ENCODE data around the gene URB2.

- TF ChIP-seq CTCF (IDR thresholded peaks at IDR 0.05; ENCODE audit: extremely low read depth in 1 of 2, insufficient read depth in 1 of 2, low read depth in 1 of 2, low read length in 2 of 2) (no peak), POLR2AphosphoS5 (IDR thresholded peaks at IDR 0.05; ENCODE audit: insufficient read depth, low read depth, low read length) (no peak), EZH2 (IDR thresholded peaks at IDR 0.05; ENCODE audit: borderline replicate concordance, low read depth, low read length, severe bottlenecking) (no peak), MYC (IDR thresholded peaks at IDR 0.05; ENCODE audit: low read depth, low read length) (no peak), POLR2A (IDR thresholded peaks at IDR 0.05; ENCODE audit: low read depth, low read length) (no peak), MAX (IDR thresholded peaks at IDR 0.05; ENCODE audit: insufficient read depth, insufficient read length) (no peak), JUN (IDR thresholded peaks at IDR 0.05; ENCODE audit: borderline replicate concordance, insufficient read depth, insufficient read length, low read depth) (no peak)
These were observed 12.1 kb upstream of the URB2 start for GRCh38 chr1:229613938-229614337.

Data from endothelial cell of umbilical vein (primary cell).